CD4-positive, alpha-beta T cell (primary cell): ENCODE results near the gene GFOD2. TPM values are rescaled to one million over a fixed set of nuclear protein-coding genes. Genes with fewer than 3 reads are reported as not detected.

Experiments used
- ATAC-seq: fragments of 200-7000 bp; cut with Tn5 transposase; one replicate; pipeline ENCODE4 v1.10.0; 2022; ENCODE audit warnings: mild to moderate bottlenecking; ENCODE audit not compliant: poor library complexity
- CTCF ChIA-PET: fragments of 350-600 bp; sonication (Branson Sonifier 250); formaldehyde crosslinking; loops from one replicate; lab custom pipeline; 2021; ENCODE audit warnings: antibody characterized with exemption, inconsistent platforms; lab: Charles Lee
- POLR2A ChIA-PET: fragments of 350-600 bp; sonication (Branson Sonifier 250); formaldehyde crosslinking; loops from one replicate; lab custom pipeline; 2021; ENCODE audit warnings: antibody characterized with exemption, inconsistent platforms; lab: Charles Lee
- DNase-seq, 14 experiments: peaks; one replicate each; pipeline ENCODE4 v3.0.0-alpha.2; 2013 to 2020; ENCODE audit warnings: mixed read lengths in 2 of 14
- H3K27ac ChIP-seq, 2 donors: one replicate each; pipeline versions ENCODE4 v1.5.1 to v1.7.0; 2013; ENCODE audit warnings: low read length in 2 of 2, low read depth in 1 of 2, mild to moderate bottlenecking in 1 of 2
- H3K27me3 ChIP-seq, 2 experiments: 1 replicate in 1 of 2; 2 replicates in 1 of 2; pipeline versions ENCODE4 v1.6.1 to v1.7.0; 2013; ENCODE audit warnings: low read length in 2 of 2, control low read depth in 1 of 2, mild to moderate bottlenecking in 1 of 2, moderate library complexity in 1 of 2; ENCODE audit not compliant: insufficient read depth in 2 of 2, control insufficient read depth in 1 of 2
- H3K36me3 ChIP-seq: one replicate; pipeline ENCODE4 v1.6.1; 2013; ENCODE audit warnings: low read length, control low read depth; ENCODE audit not compliant: insufficient read depth
- H3K4me1 ChIP-seq: one replicate; pipeline ENCODE4 v1.6.1; 2013; ENCODE audit warnings: low read length, control low read depth; ENCODE audit not compliant: insufficient read depth
- H3K4me3 ChIP-seq: one replicate; pipeline ENCODE4 v1.5.1; 2013; ENCODE audit warnings: mild to moderate bottlenecking, low read length, moderate library complexity
- H3K9me3 ChIP-seq, 2 experiments: 1 replicate in 1 of 2; 2 replicates in 1 of 2; pipeline versions ENCODE4 v1.6.1 to v1.7.0; 2013; ENCODE audit warnings: low read length in 2 of 2, mild to moderate bottlenecking in 2 of 2, control low read depth in 1 of 2, moderate library complexity in 1 of 2; ENCODE audit not compliant: control insufficient read depth in 1 of 2, insufficient read depth in 1 of 2
- H3K27ac Mint-ChIP-seq: one replicate; pipeline ENCODE4 v1.8.0; 2020; ENCODE audit warnings: mixed read lengths
- H3K27me3 Mint-ChIP-seq: one replicate; pipeline ENCODE4 v1.8.0; 2021; ENCODE audit warnings: mixed read lengths
- H3K36me3 Mint-ChIP-seq: one replicate; pipeline ENCODE4 v1.8.0; 2021; ENCODE audit warnings: low read depth, mixed read lengths
- H3K4me1 Mint-ChIP-seq: one replicate; pipeline ENCODE4 v1.8.0; 2021; ENCODE audit warnings: low read depth, mixed read lengths
- H3K4me3 Mint-ChIP-seq: one replicate; pipeline ENCODE4 v1.8.0; 2020; ENCODE audit warnings: mild to moderate bottlenecking, mixed read lengths
- H3K9me3 Mint-ChIP-seq: one replicate; pipeline ENCODE4 v1.8.0; 2020; ENCODE audit warnings: mixed read lengths
- intact Hi-C, 2 experiments: fragments of 100-400 bp; cut with DNase I in 1 of 2; cut with micrococcal nuclease in 1 of 2; formaldehyde crosslinking; loops; one replicate each; pipeline versions ENCODE4 v1.15.1 to v1.9.0; 2023 to 2025; cut with DNase I, micrococcal nuclease
- total RNA-seq, 174 experiments: library from RNA in 2 of 174; stranded (reverse) in 2 of 174; gene quantifications; one replicate each; pipeline ENCODE4 v1.2.3 and lab custom pipeline; 2021 to 2026
- TF ChIP-seq, protein P1 (sequence below): fragments of 200-600 bp; IDR thresholded peaks from one replicate; pipeline ENCODE4 v1.8.0; 2022; ENCODE audit warnings: antibody characterized with exemption, mild to moderate bottlenecking

GFOD2 gene
- total RNA-seq, 2 experiments from 2014 or later: 2.8 to 3.7 TPM

DNA sequence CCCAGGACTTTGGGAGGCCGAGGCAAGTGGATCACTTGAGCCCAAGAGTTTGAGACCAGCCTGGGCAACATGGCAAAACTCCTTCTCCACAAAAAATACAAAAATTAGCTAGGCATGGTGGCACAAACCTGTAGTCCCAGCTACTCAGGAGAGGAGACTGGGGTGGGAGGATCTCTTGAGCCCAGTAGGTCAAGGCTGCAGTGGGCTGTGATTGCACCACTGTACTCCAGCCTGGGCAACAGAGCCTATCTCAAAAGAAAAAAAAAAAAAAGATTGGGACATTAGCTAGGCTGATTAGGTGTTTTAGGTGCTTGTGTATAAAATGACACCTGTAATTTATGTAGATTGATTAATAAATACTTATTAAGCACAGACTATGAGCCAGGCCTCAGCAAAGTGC is 10.1 kb downstream of the GFOD2 start:
- ChIA-PET POLR2A (no interaction called here), CTCF (no interaction called here)
- no peaks in the 10 kb centered on the region for H3K9me3 ChIP-seq
- Mint-ChIP-seq H3K27ac (no peak overlapping the region), H3K36me3 (peaks cover 9% of the 10 kb centered on the region), H3K4me3 (no peak overlapping the region), H3K9me3 (no peaks in the 10 kb centered on the region), H3K27me3 (no peaks in the 10 kb centered on the region), H3K4me1 (peaks cover 17% of the 10 kb centered on the region)
- intact Hi-C loops: no loop called here
- H3K27ac ChIP-seq: no peak overlapping the region
- ATAC-seq (no peak), DNase-seq (no peak)
- H3K27me3 ChIP-seq: no peaks in the 10 kb centered on the region
- H3K36me3 ChIP-seq: no peaks in the 10 kb centered on the region
- peaks cover 3% of the 10 kb centered on the region for H3K4me1 ChIP-seq
- TF ChIP-seq, protein P1, sequence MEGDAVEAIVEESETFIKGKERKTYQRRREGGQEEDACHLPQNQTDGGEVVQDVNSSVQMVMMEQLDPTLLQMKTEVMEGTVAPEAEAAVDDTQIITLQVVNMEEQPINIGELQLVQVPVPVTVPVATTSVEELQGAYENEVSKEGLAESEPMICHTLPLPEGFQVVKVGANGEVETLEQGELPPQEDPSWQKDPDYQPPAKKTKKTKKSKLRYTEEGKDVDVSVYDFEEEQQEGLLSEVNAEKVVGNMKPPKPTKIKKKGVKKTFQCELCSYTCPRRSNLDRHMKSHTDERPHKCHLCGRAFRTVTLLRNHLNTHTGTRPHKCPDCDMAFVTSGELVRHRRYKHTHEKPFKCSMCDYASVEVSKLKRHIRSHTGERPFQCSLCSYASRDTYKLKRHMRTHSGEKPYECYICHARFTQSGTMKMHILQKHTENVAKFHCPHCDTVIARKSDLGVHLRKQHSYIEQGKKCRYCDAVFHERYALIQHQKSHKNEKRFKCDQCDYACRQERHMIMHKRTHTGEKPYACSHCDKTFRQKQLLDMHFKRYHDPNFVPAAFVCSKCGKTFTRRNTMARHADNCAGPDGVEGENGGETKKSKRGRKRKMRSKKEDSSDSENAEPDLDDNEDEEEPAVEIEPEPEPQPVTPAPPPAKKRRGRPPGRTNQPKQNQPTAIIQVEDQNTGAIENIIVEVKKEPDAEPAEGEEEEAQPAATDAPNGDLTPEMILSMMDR: no peak
- H3K4me3 ChIP-seq: no peak overlapping the region

DNA sequence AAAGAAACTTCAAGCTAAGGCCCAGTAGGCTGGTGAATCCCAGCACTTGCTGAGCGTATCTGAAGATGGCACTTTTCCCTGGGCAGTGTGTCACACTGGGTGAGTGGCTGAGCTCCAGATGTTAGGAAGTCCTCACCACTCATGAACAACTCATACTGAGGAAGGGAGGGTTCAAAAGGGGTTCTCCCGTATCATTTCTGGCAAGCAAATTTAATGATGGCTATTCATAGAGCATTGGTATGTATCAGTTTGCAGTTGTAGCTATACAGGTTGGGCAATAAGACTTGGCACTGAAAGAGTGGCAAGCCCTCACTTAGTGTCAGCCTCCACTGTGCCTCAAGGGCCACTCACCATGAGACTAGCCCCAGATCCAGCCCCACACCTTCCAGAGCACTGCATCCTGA is 10.7 kb downstream of the GFOD2 start:
- Histone ChIP-seq H3K36me3 (no peaks in the 10 kb centered on the region), H3K27me3 (no peaks in the 10 kb centered on the region), H3K27ac (no peak overlapping the region), H3K9me3 (no peaks in the 10 kb centered on the region), H3K4me3 (no peak overlapping the region), H3K4me1 (peaks cover 7% of the 10 kb centered on the region)
- Mint-ChIP-seq H3K27ac (no peak overlapping the region), H3K4me3 (no peak overlapping the region), H3K27me3 (no peaks in the 10 kb centered on the region), H3K36me3 (peaks cover 9% of the 10 kb centered on the region), H3K9me3 (no peaks in the 10 kb centered on the region), H3K4me1 (peaks cover 24% of the 10 kb centered on the region)
- DNase-seq: no peak
- TF ChIP-seq, protein P1: no peak
- CTCF ChIA-PET: interaction anchor here (0.6 kb wide), 1 partner anchor 68 kb away, joined by 3 read pairs; no protein-coding TSS in a partner anchor
- intact Hi-C loops: no loop called here
- ATAC-seq: no peak
- POLR2A ChIA-PET: no interaction called here

DNA sequence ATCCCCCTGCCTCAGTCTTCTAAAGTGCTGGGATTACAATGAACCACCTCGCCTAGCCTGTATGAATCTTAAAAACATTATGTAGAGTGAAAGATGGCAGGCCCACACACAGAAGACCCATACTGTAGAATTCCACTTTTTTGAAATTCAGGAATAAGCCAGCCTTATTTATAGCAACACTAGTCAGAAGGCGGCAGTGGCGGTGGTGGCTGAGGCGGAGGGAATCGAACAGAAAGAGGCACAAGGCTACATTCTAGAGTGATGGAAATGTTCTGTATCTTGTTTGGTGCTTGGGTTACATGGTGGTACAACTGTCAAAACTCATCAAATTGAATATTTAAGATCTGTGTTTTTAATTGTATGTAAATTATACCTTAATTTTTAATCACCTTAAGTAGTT is 11.3 kb downstream of the GFOD2 start:
- Mint-ChIP-seq H3K4me1 (peaks cover 27% of the 10 kb centered on the region), H3K27me3 (no peaks in the 10 kb centered on the region), H3K4me3 (no peak overlapping the region), H3K9me3 (no peaks in the 10 kb centered on the region), H3K36me3 (peaks cover 9% of the 10 kb centered on the region), H3K27ac (no peak overlapping the region)
- Histone ChIP-seq H3K9me3 (no peaks in the 10 kb centered on the region), H3K27ac (no peak overlapping the region), H3K4me3 (no peak overlapping the region), H3K36me3 (no peaks in the 10 kb centered on the region), H3K27me3 (no peaks in the 10 kb centered on the region), H3K4me1 (peaks cover 10% of the 10 kb centered on the region)
- TF ChIP-seq, protein P1: no peak
- intact Hi-C loops: no loop called here
- ATAC-seq (no peak), DNase-seq (no peak)
- CTCF ChIA-PET: no interaction called here
- POLR2A ChIA-PET: no interaction called here
